CD8-positive, alpha-beta memory T cell (primary cell): ENCODE results near the gene TMA16. TPM values are rescaled to one million over a fixed set of nuclear protein-coding genes. Genes with fewer than 3 reads are reported as not detected.

Experiments used
- CTCF ChIA-PET: fragments of 350-600 bp; sonication (Branson Sonifier 250); formaldehyde crosslinking; loops from one replicate; lab custom pipeline; 2021; ENCODE audit warnings: antibody characterized with exemption; lab: Charles Lee
- POLR2A ChIA-PET: fragments of 350-600 bp; sonication (Branson Sonifier 250); formaldehyde crosslinking; loops from one replicate; lab custom pipeline; 2021; ENCODE audit warnings: antibody characterized with exemption; lab: Charles Lee
- DNase-seq, 5 donors: peaks; one replicate each; pipeline versions ENCODE4 v3.0.0 to v3.0.0-alpha.2; 2020 to 2022; ENCODE audit warnings: mixed read lengths in 1 of 5
- H3K27ac ChIP-seq: one replicate; pipeline ENCODE4 v1.7.0; 2013; ENCODE audit warnings: low read depth, mild to moderate bottlenecking, low read length, moderate library complexity
- H3K27me3 ChIP-seq: 2 replicates; pipeline ENCODE4 v1.7.0; 2013; ENCODE audit warnings: low read length, mild to moderate bottlenecking; ENCODE audit not compliant: insufficient read depth, poor library complexity, severe bottlenecking
- H3K36me3 ChIP-seq: 2 replicates; pipeline ENCODE4 v1.7.0; 2013; ENCODE audit warnings: mild to moderate bottlenecking, low read length, moderate library complexity; ENCODE audit not compliant: insufficient read depth
- H3K4me1 ChIP-seq: 2 replicates; pipeline ENCODE4 v1.7.0; 2013; ENCODE audit warnings: mild to moderate bottlenecking, low read length, moderate library complexity; ENCODE audit not compliant: insufficient read depth
- H3K4me3 ChIP-seq: 2 replicates; pipeline ENCODE4 v1.7.0; 2013; ENCODE audit warnings: mild to moderate bottlenecking, low read length
- H3K9me3 ChIP-seq: 2 replicates; pipeline ENCODE4 v1.7.0; 2013; ENCODE audit warnings: mild to moderate bottlenecking, low read length
- H3K27ac Mint-ChIP-seq, 8 donors: one replicate each; pipeline ENCODE4 v1.8.0; 2020 to 2021; ENCODE audit warnings: mixed read lengths in 8 of 8, mild to moderate bottlenecking in 6 of 8, inconsistent platforms in 3 of 8, moderate library complexity in 3 of 8
- H3K27me3 Mint-ChIP-seq, 2 donors: one replicate each; pipeline ENCODE4 v1.8.0; 2020 to 2021; ENCODE audit warnings: mixed read lengths in 2 of 2, mild to moderate bottlenecking in 1 of 2, moderate library complexity in 1 of 2
- H3K36me3 Mint-ChIP-seq, 3 donors: one replicate each; pipeline ENCODE4 v1.8.0; 2020 to 2021; ENCODE audit warnings: mixed read lengths in 3 of 3, inconsistent platforms in 1 of 3, mild to moderate bottlenecking in 1 of 3
- H3K4me1 Mint-ChIP-seq, 3 donors: one replicate each; pipeline ENCODE4 v1.8.0; 2020 to 2021; ENCODE audit warnings: mixed read lengths in 3 of 3, inconsistent platforms in 1 of 3, mild to moderate bottlenecking in 1 of 3
- H3K4me3 Mint-ChIP-seq, 7 donors: one replicate each; pipeline ENCODE4 v1.8.0; 2020 to 2021; ENCODE audit warnings: mixed read lengths in 7 of 7, mild to moderate bottlenecking in 6 of 7, moderate library complexity in 4 of 7, inconsistent platforms in 2 of 7
- H3K9me3 Mint-ChIP-seq, 5 donors: one replicate each; pipeline ENCODE4 v1.8.0; 2020 to 2022; ENCODE audit warnings: mixed read lengths in 5 of 5, mild to moderate bottlenecking in 3 of 5, moderate library complexity in 2 of 5, inconsistent platforms in 1 of 5
- polyA plus RNA-seq: library from polyadenylated mRNA; unstranded; fragments of 300-500 nt; fragmentation: Illumina TruSeq; gene quantifications from one replicate; pipeline ENCODE4 v1.2.3, GENCODE V29; 2021
- total RNA-seq, 2 experiments: library from RNA; stranded (reverse); gene quantifications; one replicate each; pipeline ENCODE4 v1.2.3, GENCODE V29; 2021

TMA16 gene
- total and polyA plus RNA-seq, 3 experiments from 2014 or later, result 17.2 to 55.9 (median 52.9) TPM

DNA sequence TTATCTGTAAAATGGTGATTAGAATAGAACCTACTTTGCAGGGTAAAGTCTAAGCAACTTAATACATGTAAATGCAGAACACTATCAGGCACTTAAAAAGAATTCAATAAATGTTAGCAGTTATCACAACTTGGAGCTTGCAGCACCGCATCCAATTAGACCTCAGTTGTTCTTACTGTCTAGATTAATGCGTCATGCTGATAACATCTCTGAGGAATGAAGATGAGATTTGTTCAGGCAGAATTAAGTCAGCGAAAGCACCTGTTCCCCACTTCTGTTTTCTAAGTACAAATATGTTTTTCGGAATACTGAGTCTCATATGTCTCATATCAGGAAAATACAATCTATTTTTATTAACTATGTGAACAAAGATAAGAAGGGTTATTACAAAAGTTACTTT is 58.7 kb downstream of the TMA16 start:
- POLR2A ChIA-PET, result no interaction called here
- peaks cover 21 to 28% (median 23%) of the 10 kb centered on the region in 3 donors for H3K4me1 Mint-ChIP-seq
- no peak for DNase-seq
- Histone ChIP-seq H3K4me1 (peaks cover 9% of the 10 kb centered on the region), H3K4me3 (no peak overlapping the region), H3K9me3 (no peaks in the 10 kb centered on the region), H3K36me3 (no peaks in the 10 kb centered on the region), H3K27ac (no peak overlapping the region), H3K27me3 (no peaks in the 10 kb centered on the region)
- CTCF ChIA-PET, result interaction anchor here (1.6 to 8.2 kb wide), 2 partner anchors 127 to 136 kb away, joined by 3 to 59 read pairs; no protein-coding TSS in a partner anchor
- no peak overlapping the region for H3K27ac Mint-ChIP-seq
- peak overlapping the region in 1 of 7 donors; percentile 32 for H3K4me3 Mint-ChIP-seq
- H3K36me3 Mint-ChIP-seq, result no peaks in the 10 kb centered on the region
- no peaks in the 10 kb centered on the region for H3K9me3 Mint-ChIP-seq
- H3K27me3 Mint-ChIP-seq, result no peaks in the 10 kb centered on the region

DNA sequence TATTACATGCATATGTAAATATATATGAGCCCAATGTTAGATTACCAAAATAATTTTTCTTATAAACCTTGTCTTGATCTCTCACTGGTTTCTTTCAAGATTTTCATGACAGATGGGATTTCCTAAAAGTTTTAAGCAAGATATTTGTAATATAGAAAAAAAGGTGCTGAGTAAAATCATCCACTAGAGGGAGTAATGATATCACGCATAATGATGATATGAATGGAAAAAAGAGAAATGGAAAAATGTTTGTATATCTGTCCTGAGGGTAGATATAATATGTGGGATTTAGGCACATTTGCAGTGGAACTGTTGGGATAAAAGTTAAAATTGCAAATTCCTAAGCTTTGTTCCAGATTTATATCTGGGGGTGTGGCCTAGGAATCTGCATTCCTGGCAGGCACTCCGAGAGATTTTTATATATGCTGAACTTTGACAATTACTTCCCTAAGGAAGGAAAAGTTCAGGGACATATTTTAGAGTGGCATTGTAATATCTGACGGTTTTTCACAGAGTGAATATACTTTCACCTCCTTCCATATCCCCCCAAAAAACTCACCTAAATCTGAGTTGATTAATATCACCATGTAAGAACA is 60.5 kb downstream of the TMA16 start:
- Mint-ChIP-seq H3K27ac (no peak overlapping the region), H3K27me3 (peaks cover 0 to 2% of the 10 kb centered on the region in 2 donors), H3K9me3 (no peaks in the 10 kb centered on the region), H3K4me1 (peaks cover 31 to 33% (median 32%) of the 10 kb centered on the region in 3 donors), H3K36me3 (no peaks in the 10 kb centered on the region), H3K4me3 (no peak overlapping the region)
- Histone ChIP-seq H3K9me3 (no peaks in the 10 kb centered on the region), H3K36me3 (no peaks in the 10 kb centered on the region), H3K4me1 (peaks cover 21% of the 10 kb centered on the region), H3K27me3 (no peaks in the 10 kb centered on the region), H3K4me3 (no peak overlapping the region), H3K27ac (no peak overlapping the region)
- ChIA-PET CTCF (interaction anchor here (0.8 to 8.2 kb wide), 7 partner anchors 9 to 1177 kb away, joined by 3 to 59 read pairs (median 5); no protein-coding TSS in a partner anchor), POLR2A (no interaction called here)
- DNase-seq, result peak in 2 of 5 donors; percentile 10 to 26

DNA sequence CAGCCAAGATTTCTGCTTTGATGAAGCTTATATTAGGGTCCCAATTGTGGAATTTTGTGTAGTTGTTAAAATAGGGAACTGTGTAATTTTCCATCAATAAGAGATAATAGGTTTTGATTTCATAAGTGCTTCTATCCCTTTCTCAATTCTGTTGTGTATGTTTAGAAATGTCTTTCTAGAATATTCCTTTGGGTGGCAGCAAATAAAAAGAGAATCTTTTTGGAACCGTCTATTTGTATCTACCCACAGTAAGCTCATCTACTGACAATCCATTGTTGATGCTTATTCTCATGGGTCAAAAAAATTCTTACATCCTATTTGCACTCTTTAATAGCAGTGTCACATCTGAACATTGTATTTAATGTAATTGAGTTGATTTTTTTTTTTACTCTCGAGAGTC is 61.7 kb downstream of the TMA16 start:
- Mint-ChIP-seq H3K9me3 (no peaks in the 10 kb centered on the region), H3K27ac (no peak overlapping the region), H3K27me3 (peaks cover 0 to 2% of the 10 kb centered on the region in 2 donors), H3K36me3 (no peaks in the 10 kb centered on the region), H3K4me3 (no peak overlapping the region), H3K4me1 (peaks cover 26 to 33% (median 26%) of the 10 kb centered on the region in 3 donors)
- H3K27ac ChIP-seq, result no peak overlapping the region
- no peaks in the 10 kb centered on the region for H3K9me3 ChIP-seq
- CTCF ChIA-PET, result interaction anchor here (1.0 to 8.2 kb wide), 7 partner anchors 11 to 1177 kb away, joined by 3 to 59 read pairs (median 5); no protein-coding TSS in a partner anchor
- DNase-seq, result no peak
- POLR2A ChIA-PET, result interaction anchor here (0.7 kb wide), 1 partner anchor 301 kb away, joined by 3 read pairs; no protein-coding TSS in a partner anchor
- H3K36me3 ChIP-seq, result no peaks in the 10 kb centered on the region
- H3K27me3 ChIP-seq, result no peaks in the 10 kb centered on the region
- H3K4me3 ChIP-seq, result no peak overlapping the region
- H3K4me1 ChIP-seq, result peaks cover 21% of the 10 kb centered on the region

DNA sequence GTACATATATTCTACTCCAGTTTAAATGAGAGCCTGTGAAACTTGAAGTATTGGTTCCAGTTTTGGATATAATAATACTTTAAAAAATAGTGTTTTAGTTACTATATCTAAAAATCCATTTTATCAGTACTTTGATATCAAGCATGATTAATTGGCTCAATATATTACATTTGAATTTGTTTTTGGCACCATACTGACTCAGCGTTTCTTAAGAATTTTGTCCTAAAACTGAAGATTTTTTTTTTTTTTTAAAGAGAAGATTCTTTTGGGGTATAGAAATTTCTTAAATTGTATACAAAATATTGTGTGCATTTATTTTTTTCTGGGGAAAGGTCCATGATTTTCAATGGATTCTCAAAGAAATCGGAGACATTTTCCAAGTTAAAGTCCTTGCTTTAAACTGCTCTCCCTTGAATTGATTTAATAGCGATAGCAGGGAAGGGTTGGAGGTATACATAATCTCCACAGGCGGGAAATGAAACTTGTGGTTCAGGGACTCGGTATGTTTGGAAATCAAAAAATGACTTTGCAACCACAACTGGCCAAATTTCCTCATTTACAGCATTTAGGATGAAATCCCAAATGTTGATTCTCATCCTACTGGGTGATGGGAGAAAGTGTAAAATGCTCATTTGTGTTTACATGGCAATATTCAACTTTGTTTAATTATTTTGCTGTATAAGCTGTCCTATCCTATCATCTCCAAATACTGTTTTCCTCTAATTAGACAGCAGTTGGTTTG is 62.3 kb downstream of the TMA16 start:
- Histone ChIP-seq H3K4me1 (peaks cover 21% of the 10 kb centered on the region), H3K4me3 (no peak overlapping the region), H3K27ac (no peak overlapping the region), H3K27me3 (no peaks in the 10 kb centered on the region), H3K36me3 (no peaks in the 10 kb centered on the region), H3K9me3 (no peaks in the 10 kb centered on the region)
- Mint-ChIP-seq H3K36me3 (no peaks in the 10 kb centered on the region), H3K27ac (no peak overlapping the region), H3K4me1 (peaks cover 25 to 33% (median 26%) of the 10 kb centered on the region in 3 donors), H3K4me3 (no peak overlapping the region), H3K9me3 (peaks cover 0 to under 1% (median 0%) of the 10 kb centered on the region in 5 donors), H3K27me3 (peaks cover 0 to 2% of the 10 kb centered on the region in 2 donors)
- CTCF ChIA-PET, result interaction anchor here (1.0 to 8.2 kb wide), 6 partner anchors 61 to 1176 kb away, joined by 3 to 59 read pairs (median 4); no protein-coding TSS in a partner anchor
- POLR2A ChIA-PET, result no interaction called here
- no peak for DNase-seq

DNA sequence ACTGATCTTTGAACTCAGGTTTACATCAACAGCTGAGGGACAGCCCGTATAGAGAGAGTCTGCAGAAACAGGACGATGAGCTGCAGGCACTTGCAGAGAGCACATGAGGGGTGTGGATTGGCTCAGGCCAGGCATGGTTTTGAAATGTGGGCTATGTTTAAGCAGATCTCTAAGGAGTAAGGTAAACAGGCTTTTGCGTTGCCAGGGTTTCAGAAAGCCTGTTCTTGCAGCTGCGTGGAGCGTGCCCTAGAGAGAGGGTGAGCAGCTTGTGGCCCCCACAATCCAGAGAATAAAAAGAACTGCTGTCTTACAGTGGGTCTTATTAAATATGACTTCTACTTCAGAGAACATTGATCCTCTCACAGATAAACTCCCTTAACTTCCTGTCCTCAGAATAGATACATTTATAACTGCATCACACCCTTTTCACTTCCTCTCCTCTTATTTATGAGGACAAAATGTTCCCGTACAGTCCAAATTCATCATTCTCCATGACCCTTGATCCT is 64.1 kb downstream of the TMA16 start:
- H3K27ac ChIP-seq, result no peak overlapping the region
- H3K9me3 ChIP-seq, result no peaks in the 10 kb centered on the region
- H3K36me3 ChIP-seq, result no peaks in the 10 kb centered on the region
- H3K4me1 Mint-ChIP-seq, result peaks cover 25 to 33% (median 26%) of the 10 kb centered on the region in 3 donors
- no peaks in the 10 kb centered on the region for H3K27me3 ChIP-seq
- ChIA-PET CTCF (interaction anchor here (0.7 to 0.8 kb wide), 2 partner anchors 8 to 122 kb away, joined by 3 to 4 read pairs; no protein-coding TSS in a partner anchor), POLR2A (interaction anchor here (1.0 kb wide), 1 partner anchor 8 kb away, joined by 5 read pairs; no protein-coding TSS in a partner anchor)
- H3K4me3 ChIP-seq, result peak overlapping the region; percentile 30
- peak overlapping the region in 6 of 7 donors; percentile 46 to 79 (median 64) for H3K4me3 Mint-ChIP-seq
- H3K36me3 Mint-ChIP-seq, result peaks cover 0 to 3% (median 0%) of the 10 kb centered on the region in 3 donors
- peaks cover 21% of the 10 kb centered on the region for H3K4me1 ChIP-seq
- H3K27me3 Mint-ChIP-seq, result peaks cover 0 to 2% of the 10 kb centered on the region in 2 donors
- H3K9me3 Mint-ChIP-seq, result peaks cover 0 to 2% (median 0%) of the 10 kb centered on the region in 5 donors
- DNase-seq, result peak in 3 of 5 donors; percentile 36 to 48 (median 37)
- H3K27ac Mint-ChIP-seq, result peak overlapping the region; percentile 21 to 88 (median 53)

DNA sequence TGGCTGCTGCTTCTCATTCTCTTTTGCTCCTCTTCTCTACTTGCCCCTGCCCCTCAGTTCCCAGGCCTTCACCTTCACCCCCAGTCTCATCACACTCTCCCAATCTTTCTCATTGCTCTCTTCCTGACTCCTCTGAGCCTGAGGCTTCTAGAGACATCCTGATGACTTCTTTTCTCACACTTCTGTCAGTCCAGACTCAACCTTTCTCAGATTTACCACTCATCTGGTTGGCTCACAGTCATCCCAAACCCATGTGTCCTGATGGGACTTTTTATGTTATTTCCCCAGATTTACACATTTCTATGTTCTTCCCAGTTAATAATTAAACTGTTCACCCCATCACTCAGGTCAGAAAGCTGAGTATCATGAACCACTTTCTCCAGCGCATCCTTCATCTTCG is 68.0 kb downstream of the TMA16 start:
- H3K27ac ChIP-seq, result no peak overlapping the region
- H3K27ac Mint-ChIP-seq, result no peak overlapping the region
- H3K36me3 ChIP-seq, result no peaks in the 10 kb centered on the region
- H3K36me3 Mint-ChIP-seq, result peaks cover 0 to 3% (median 0%) of the 10 kb centered on the region in 3 donors
- POLR2A ChIA-PET, result no interaction called here
- H3K27me3 ChIP-seq, result no peaks in the 10 kb centered on the region
- no peaks in the 10 kb centered on the region for H3K9me3 ChIP-seq
- H3K9me3 Mint-ChIP-seq, result peaks cover 0 to 2% (median 0%) of the 10 kb centered on the region in 5 donors
- peaks cover 22 to 28% (median 23%) of the 10 kb centered on the region in 3 donors for H3K4me1 Mint-ChIP-seq
- no peak overlapping the region for H3K4me3 ChIP-seq
- peaks cover 21% of the 10 kb centered on the region for H3K4me1 ChIP-seq
- peaks cover 2% of the 10 kb centered on the region in 2 donors for H3K27me3 Mint-ChIP-seq
- no peak overlapping the region for H3K4me3 Mint-ChIP-seq
- CTCF ChIA-PET, result no interaction called here
- DNase-seq, result no peak

DNA sequence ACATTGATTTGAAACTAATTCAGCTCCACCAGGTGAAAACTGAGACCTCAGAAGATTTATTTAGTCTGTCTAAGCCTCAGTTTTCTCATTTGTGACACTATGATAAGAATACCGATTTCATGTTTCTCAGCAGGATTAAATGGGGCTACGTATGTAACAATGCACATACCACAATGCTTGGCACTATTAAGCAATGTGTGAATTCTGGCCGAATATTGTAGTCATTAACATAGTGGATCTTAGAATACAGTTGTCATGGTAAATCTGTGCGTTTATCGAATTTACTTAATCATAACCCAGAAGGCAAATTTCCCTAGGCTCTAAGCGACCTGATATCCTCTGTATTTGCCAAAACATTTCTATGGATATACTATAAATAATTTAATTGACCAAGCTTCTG is 69.1 kb downstream of the TMA16 start:
- no peak for DNase-seq
- ChIA-PET CTCF (interaction anchor here (0.8 kb wide), 2 partner anchors 13 to 15 kb away, joined by 3 read pairs; no protein-coding TSS in a partner anchor), POLR2A (no interaction called here)
- peaks cover 11% of the 10 kb centered on the region for H3K4me1 ChIP-seq
- no peaks in the 10 kb centered on the region for H3K36me3 ChIP-seq
- no peaks in the 10 kb centered on the region for H3K9me3 ChIP-seq
- Mint-ChIP-seq H3K27me3 (peaks cover 2% of the 10 kb centered on the region in 2 donors), H3K4me1 (peaks cover 12 to 18% (median 12%) of the 10 kb centered on the region in 3 donors), H3K9me3 (peaks cover 0 to 2% (median 0%) of the 10 kb centered on the region in 5 donors), H3K4me3 (no peak overlapping the region), H3K36me3 (peaks cover 0 to 3% (median 0%) of the 10 kb centered on the region in 3 donors), H3K27ac (no peak overlapping the region)
- no peak overlapping the region for H3K4me3 ChIP-seq
- no peak overlapping the region for H3K27ac ChIP-seq
- no peaks in the 10 kb centered on the region for H3K27me3 ChIP-seq
